GM12878 (cell line): ENCODE measurements around the gene PRKAB1. TPM values are rescaled to one million over a fixed set of nuclear protein-coding genes. Genes with fewer than 3 reads are reported as not detected.

ENCODE experiments used
- BCL11A ChIP-seq: IDR thresholded peaks from 2 replicates; pipeline ENCODE4 v1.6.1; 2011; ENCODE audit warnings: low read depth, low read length
- BHLHE40 ChIP-seq, 2 experiments: fragments of 450-650 bp in 1 of 2; IDR thresholded peaks; 2 replicates each; pipeline ENCODE4 v1.6.1; 2011 to 2017; ENCODE audit warnings: low read depth in 2 of 2, borderline replicate concordance in 1 of 2, improper control_type of control experiment in 1 of 2, low read length in 1 of 2, mild to moderate bottlenecking in 1 of 2
- CEBPB ChIP-seq, 2 experiments: fragments of 150-350 bp in 1 of 2; IDR thresholded peaks; 2 replicates each; pipeline ENCODE4 v1.6.1; 2012 to 2014; ENCODE audit warnings: low read depth in 2 of 2, low read length in 2 of 2, borderline replicate concordance in 1 of 2, inconsistent platforms in 1 of 2
- CHD1 ChIP-seq: IDR thresholded peaks from 2 replicates; pipeline ENCODE4 v1.6.1; 2012; ENCODE audit warnings: low read depth, low read length, improper control_type of control experiment
- GABPA ChIP-seq: IDR thresholded peaks from 2 replicates; pipeline ENCODE4 v1.6.1; 2014; ENCODE audit warnings: antibody characterized with exemption, low read depth, mild to moderate bottlenecking, inconsistent platforms
- IKZF1 ChIP-seq: fragments of 450-650 bp; conservative IDR thresholded peaks from 2 replicates; pipeline ENCODE4 v1.6.1; 2017; ENCODE audit warnings: antibody characterized with exemption, mild to moderate bottlenecking
- JUNB ChIP-seq: IDR thresholded peaks from 2 replicates; pipeline ENCODE4 v1.6.1; 2016; ENCODE audit warnings: antibody characterized with exemption, mild to moderate bottlenecking
- MEF2B ChIP-seq: fragments of 450-650 bp; IDR thresholded peaks from 2 replicates; pipeline ENCODE4 v1.6.1; 2018; ENCODE audit warnings: mild to moderate bottlenecking, moderate library complexity; ENCODE audit not compliant: partially characterized antibody, poor library complexity, severe bottlenecking
- MTA2 ChIP-seq: fragments of 450-650 bp; IDR thresholded peaks from 2 replicates; pipeline ENCODE4 v1.6.1; 2016; ENCODE audit warnings: low read depth, mild to moderate bottlenecking, moderate library complexity
- NR2F1 ChIP-seq: fragments of 450-650 bp; conservative IDR thresholded peaks from 2 replicates; pipeline ENCODE4 v1.6.1; 2017; ENCODE audit warnings: mild to moderate bottlenecking
- PRDM15 ChIP-seq: fragments of 450-650 bp; formaldehyde crosslinking; IDR thresholded peaks from 2 replicates; pipeline ENCODE4 v1.4.0; 2020; ENCODE audit warnings: mild to moderate bottlenecking, moderate library complexity
- RELA ChIP-seq: fragments of 450-650 bp; IDR thresholded peaks from 2 replicates; pipeline ENCODE4 v1.8.0; 2014; ENCODE audit warnings: borderline replicate concordance; ENCODE audit not compliant: partially characterized antibody
- RELB ChIP-seq: fragments of 450-650 bp; IDR thresholded peaks from 2 replicates; pipeline ENCODE4 v1.6.1; 2017; ENCODE audit warnings: low read depth, mild to moderate bottlenecking, moderate library complexity
- STAT3 ChIP-seq: IDR thresholded peaks from 2 replicates; pipeline ENCODE4 v1.6.1; 2011; ENCODE audit warnings: low read depth, low read length, improper control_type of control experiment
- polyA plus RNA-seq, 11 experiments: library from polyadenylated mRNA; depleted of rRNA in 4 of 11; unstranded in 6 of 11; stranded (reverse) in 5 of 11; fragments of >200 nt; fragmentation: Nextera tagmentation in 4 of 11; fragmentation: Illumina TruSeq in 1 of 11; extraction: Ambion mirVana in 4 of 11; extraction: Trizol in 1 of 11; gene quantifications; 1 replicate in 1 of 11; 2 replicates in 10 of 11; pipeline versions ENCODE4 v1.2.1 to v1.2.3, GENCODE V29; 2011 to 2016; ENCODE audit warnings: inconsistent platforms in 2 of 11, missing spikeins in 2 of 11, low read depth in 1 of 11
- total RNA-seq, 4 experiments: library from RNA; depleted of rRNA in 3 of 4; stranded (reverse); fragments of >200 nt in 3 of 4; fragmentation: Illumina TruSeq in 1 of 4; extraction: Trizol in 1 of 4; gene quantifications; 2 replicates each; pipeline versions ENCODE4 v1.2.1 to v1.2.3, GENCODE V29; 2013 to 2021

PRKAB1 gene
- total and polyA plus RNA-seq, 10 of the 15 experiments (the other 5 are each of a cell fraction or from before 2014, with no cell fraction given): 24.6 to 85.0 (median 50.6) TPM

- TF ChIP-seq MTA2 (peak; percentile 13; the same call in 1 of the 2 replicates), RELA (peak; percentile 78), GABPA (peak; percentile 54), MEF2B (peak; percentile 63), STAT3 (no peak), JUNB (peak; percentile 85), CHD1 (0 out of 2 replicates have a peak, but pooled peaks have one; percentile 13), BHLHE40 (IDR thresholded peaks at IDR 0.05; ENCODE audit: borderline replicate concordance in 1 of 2, low read depth in 2 of 2, low read length in 1 of 2) (peak; percentile 6 to 8; a peak in 1 of 4 replicates), BCL11A (no peak), NR2F1 (peak; percentile 79), RELB (peak; percentile 60; the same call in 1 of the 2 replicates), CEBPB (IDR thresholded peaks at IDR 0.05; ENCODE audit: borderline replicate concordance in 1 of 2, low read depth in 2 of 2, low read length in 2 of 2) (peak in 1 of 2 experiments; percentile 76; a peak in 1 of 4 replicates), PRDM15 (no peak), IKZF1 (peak; percentile 30)
- TF ChIP-seq, all 136 proteins: peak for 32
Measured at GRCh38 chr12:119666900-119667576, 895 bp upstream of the PRKAB1 start (continued).
